SIG-M5 treated with dmso at 0.1 percent for 504 hours (cell line): ENCODE data around the gene STX8.

Experiments used
- DNase-seq: peaks from one replicate; lab custom pipeline; 2025; ENCODE audit not compliant: unreplicated experiment; lab: John Stamatoyannopoulos, UW

STX8 gene

DNA sequence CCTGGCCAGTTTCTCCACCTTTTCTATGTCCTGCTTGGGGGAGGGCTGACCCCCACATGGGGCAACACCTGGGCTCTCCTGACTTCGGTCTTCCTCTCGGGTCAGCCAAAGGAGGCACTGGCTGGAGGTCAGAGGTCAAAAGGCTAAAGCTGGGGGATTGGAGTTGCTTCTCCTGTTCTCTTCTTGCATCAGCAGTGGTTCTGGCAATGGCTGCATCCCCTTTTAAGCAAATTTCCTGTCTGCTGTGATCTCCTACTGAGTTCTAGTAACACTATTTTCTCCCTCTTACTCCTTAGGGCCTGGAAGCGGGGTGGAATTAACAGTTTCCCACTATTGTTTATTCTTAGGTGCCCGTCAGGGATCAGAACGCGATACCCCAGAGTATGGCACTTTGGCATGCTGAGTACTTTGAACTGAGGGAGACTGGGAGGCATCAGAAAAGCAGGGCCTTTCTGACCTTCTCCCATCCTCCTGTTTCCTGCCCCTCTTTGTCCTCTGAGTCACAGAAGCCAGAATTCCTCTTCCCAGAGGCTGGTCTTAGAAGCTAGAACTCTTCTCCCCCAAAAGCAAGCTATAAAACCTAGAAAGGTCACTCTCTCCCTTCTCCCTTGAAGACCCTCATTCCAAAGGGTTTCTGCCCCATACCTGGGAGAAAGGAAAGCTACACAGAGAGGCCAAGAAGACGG lies 268.2 kb downstream of the STX8 start:
- DNase-seq, result no peak

DNA sequence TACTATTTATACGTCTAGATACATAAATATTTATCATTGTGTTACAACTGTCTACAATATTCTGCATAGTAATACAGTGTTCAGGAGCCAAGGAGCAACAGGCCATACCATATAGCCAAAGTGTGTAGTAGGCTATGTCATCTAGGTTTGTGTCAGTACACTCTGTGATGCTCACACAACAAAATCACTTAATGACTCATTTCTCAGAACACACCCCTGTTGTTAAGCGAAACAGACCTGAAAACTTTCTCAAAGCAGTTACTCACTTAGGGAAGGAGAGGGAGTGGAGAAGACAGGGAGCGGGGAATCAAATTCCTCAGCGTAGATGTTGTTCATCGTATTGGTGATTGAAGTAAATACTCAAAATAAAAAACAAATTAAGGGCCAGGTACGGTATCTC lies 269.5 kb downstream of the STX8 start:
- DNase-seq, result no peak

DNA sequence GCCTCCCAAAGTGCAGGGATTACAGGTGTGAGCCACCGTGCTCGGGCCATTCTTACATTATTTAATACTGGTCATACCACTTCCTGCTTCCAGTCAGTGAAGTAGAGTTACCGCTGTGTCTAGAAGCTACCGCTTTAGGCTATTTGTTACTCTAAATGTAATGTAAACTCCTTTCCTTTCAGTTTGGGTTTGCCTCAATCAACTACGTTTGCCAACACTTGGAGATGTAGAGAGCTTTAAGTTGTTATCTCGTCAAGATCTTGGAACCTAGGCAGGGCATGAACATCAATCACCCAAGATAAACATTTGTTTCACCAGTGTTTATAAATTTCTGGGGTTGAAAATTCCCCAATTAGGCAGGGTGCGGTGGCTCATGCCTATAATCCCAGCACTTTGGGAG lies 275.9 kb downstream of the STX8 start:
- DNase-seq, result no peak

DNA sequence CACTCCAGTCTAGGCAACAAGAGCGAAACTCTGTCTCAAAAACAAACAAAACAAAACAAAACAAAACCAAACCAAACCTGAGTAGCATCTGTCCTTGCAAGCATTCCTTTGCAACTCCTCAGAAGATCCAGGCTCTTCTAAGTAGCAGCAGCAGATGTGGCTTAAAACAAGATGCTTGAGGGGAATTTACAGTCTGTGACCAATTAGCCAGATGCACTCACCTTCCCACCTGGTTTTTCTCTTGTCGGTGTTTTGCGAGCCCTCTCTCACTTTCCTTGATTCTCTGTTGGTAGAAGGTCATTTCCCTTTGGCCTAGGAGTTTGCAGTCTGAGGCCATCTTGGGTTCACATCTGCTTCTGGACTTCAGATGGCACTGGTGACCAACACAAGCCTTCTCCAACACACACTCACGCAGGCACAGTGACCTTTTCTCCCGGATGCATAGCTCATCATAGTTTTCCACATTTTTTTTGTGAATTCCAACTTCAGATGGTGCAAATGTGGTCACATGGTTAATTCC lies 276.8 kb downstream of the STX8 start:
- DNase-seq, result no peak

DNA sequence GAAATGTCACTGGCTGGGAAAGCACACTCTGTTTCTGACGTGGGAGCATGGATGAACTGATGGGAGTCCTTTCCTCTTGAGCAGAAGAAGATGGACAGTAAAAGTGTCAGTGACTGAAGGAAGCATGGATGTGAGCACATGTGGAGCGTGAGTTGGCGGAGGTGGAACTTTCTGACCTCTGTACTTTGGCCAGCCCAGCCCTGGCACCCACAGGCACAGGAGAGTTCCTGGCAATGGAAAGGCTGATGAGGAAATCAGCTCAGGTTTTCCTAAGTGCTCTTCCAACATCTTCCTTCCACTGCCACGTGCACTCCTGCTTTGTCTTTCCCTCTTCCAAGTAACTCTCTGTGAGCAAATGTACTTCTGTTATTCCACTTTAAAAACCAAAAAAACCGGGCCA lies 277.5 kb downstream of the STX8 start:
- no peak for DNase-seq

DNA sequence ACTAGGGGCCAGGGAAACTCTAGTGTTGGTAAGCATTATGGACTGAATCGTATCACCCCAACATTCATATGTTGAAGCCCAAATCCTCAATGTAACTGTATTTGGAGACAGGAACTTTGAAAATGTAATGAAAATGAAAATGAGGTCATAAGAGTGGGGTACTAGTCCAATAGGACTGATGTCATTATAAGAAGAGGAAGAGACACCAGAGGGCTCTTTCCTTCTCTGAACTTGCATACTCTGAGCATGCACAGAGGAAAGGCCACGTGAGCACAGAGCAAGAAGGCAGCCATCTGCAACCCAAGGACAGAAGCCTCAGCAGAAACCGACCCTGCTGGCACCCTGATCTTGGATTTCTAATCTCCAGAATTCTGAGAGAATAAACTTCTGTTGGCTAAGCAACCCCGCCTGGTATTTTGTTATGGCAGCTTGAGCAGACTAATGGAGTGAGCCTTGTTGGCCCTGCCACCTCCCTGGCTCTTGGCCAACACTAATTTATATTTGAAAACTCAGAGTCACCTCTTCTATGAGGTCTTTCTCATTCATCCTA lies 280.9 kb downstream of the STX8 start:
- DNase-seq, result no peak

DNA sequence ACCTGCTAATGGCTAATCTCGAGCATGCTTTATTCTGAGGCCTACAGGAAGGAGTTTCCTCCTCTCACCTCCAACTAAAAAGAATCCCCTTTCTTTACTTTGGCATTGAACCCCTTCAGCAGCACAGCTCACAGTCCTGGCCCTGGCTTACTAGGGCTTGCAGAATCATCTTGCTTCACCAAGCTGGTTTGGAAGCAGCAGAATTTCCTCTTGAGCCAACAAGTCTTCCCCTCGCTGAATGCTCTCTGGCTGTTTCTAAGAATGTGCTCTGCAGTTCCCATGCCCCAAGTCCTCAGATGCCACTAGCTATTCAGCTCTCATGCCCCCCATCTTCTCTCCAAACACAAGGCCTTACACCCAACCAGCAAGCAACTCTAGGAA lies 283.1 kb downstream of the STX8 start:
- DNase-seq, result no peak

DNA sequence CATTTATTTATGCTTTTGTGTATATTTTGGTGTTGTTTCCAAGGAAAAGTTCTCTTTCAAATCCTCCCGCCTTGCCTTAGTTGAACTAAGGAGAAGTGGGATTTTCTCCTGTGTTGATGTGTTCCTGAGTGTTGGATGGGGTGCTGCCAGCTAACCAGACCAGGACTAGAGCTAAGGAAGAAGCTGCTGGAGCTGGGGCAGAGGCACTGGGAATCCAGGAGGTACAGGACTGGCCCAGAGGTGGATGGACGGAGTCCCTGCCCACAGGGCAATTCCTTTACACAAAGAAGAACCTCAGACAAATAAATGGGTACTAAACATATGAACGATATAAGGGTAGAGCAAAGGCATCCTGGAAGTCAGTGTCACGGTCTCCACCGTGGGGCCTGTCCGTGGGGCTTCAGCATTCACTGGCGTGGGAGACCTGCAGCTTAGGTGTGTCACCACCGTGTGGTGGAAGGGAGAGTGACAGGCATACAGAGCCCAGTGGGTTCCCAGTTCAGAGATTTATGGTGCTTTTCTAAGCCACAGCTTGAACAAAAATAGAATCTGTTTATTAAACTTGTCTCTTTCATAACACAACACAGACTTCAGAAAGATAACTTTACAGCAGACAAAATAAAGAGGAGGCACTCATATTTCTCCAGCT lies 283.6 kb downstream of the STX8 start:
- no peak for DNase-seq

DNA sequence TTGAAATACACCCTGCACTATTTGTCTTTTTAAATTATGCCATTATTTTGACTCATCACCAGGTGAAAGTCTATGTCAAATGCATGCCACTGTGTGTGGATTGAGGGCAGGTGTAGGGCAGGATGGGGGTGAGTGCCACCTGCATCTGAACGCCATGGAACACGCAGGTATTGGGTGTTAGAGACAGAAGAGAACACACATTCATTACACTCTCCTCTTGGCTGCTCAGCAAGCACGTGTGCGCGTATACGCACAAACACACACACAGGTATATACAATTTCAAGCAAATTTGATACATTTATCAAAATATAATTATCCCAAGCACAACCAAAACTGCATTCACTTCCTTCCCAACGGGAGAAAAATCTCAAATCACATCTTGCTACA lies 285.4 kb downstream of the STX8 start:
- DNase-seq, result no peak

DNA sequence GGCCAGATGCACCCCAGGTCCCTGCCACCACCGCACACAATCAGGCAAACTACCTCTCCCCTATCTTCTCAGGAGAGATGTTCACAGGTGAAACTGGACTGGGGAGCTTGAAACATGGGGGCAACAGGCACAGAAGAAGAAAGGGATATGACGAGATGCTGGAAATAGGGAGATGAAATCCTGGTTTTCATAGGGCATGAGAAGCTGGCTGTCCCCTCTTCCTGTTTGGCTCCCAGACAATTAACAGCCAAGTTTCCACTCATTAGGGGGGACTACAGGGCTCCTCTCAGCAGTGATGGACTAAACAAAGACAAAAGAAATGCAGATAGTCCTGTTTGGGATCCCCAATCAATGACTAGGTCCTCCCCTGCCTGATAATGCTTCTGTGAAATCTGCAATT lies 288.3 kb downstream of the STX8 start:
- DNase-seq, result no peak

DNA sequence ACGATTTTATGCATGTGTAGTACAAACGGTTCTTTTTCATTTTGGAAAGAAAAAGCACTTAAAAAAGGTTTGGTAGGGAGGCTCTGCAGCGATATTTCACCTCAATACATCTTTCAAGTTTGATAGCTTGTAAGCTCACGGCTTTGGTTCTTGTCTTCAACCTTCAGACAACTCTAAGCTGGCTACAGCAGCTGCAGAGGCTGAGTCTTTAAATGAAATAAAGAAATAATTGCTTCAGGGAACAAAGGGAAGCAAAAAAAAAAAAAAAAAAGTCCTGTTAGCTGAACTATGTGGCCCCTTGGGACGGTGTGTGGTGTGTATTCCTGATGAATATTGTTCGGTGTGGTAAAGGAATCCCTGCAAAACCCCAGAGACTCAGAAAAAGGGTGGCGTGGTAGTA lies 289.2 kb downstream of the STX8 start:
- no peak for DNase-seq

DNA sequence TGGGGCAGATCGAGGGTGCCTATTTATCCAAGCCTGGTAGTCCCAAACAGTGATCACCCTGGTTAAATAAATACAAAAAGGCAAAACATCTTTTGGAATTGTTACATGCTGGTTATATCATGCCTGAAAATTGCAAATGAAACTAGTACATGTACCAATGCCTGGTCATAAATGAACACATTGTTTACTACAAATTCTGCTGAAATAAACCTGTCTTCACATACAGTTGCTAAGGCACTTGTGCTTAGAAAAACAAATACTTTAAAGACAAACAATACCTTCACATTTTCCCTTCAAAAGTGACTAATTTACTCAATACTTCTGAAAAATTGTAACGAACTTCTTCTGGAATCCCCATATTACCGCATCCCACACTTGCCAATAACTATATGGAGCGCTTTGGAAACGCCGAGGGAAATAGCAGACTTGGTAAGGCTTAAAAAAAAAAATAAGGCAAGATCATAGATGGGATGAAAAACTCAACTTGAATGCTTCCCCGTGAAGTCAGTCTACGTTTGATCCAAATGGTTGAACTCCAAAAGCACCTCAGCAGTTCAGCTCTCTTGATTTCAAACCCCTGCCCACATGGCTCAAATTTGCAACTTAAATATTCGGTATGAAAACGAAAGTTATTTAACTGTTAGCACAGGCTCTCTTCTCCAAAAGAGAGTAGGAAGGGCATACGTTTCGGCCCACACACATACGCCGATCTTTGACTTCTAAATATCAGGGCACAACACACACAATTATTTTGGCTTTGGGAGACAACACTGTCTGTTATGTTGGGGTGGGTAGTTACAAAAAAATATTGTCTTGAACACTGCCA lies 289.8 kb downstream of the STX8 start:
- DNase-seq, result no peak

DNA sequence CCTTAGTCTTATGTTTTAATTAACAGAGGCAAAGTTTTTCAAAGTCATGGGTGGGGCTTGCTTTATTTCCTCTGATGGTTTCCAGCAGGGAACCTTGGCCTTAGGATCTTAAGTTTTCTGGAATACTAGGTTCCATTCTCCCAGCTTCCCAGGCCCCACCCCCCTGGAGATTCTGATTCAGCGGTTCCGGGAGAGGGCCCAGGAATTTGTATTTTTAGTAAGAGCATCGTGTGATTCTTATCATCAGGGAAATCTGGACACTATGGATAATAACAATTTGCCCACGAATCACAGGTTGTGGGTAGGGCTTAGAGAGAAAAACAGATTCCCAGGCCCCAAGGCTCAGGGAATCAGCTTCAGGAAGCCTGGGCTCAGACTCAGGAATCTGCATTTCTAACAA lies 290.7 kb downstream of the STX8 start:
- DNase-seq, result no peak

DNA sequence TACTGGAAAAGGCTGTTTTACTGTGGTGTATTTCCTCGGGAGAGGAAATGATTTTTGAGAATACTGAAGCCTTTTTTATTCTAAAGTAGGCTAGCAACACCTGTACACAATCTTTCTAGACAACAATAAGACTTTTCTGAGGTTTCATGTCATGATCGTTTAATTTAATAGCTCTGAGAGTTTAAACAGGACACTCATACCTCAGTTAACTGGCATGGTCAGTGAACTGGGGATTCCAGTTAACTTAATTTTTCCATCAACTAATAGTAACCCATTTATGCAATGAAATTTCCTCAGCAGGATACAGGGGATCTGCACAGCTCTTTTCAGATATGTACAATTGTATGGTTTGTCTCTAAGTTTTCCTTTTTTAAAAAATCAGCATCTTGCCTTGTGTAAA lies 291.7 kb downstream of the STX8 start:
- no peak for DNase-seq

DNA sequence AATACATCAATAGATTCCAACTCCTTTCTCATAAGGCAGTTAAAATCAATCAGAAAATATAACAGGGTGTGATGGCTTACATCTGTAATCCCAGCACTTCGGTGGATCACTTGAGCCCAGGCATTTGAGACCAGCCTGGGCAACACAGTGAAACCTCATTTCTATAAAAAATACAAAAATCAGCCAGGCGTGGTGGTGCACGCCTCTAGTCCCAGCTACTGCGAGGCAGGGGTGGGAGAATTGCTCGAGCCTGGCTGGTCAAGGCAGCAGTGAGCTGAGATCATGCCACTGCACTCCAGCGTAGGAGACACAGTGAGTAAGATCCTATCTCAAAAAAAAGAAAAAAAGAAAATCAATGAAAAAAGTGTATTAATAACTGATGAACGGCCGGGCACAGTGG lies 295.7 kb downstream of the STX8 start:
- DNase-seq, result no peak

DNA sequence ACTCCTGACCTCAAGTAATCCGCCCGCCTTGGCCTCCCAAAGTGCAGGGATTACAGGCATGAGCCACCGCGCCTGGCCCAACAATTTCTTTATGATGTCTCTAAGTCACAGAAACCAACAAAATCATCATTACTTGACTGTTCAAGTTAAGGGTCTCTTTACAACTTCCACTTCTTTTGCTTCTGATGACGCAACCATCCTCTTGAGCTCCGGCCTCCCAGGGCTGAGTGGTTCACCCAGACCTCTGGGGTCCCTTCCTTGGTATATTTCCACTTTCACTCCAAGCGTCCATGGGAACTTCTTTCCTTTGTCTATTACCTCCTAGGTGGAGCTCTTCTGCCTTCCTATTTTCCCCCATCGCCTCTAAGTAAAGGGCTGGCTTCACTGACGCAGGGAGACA lies 300.6 kb downstream of the STX8 start:
- no peak for DNase-seq

DNA sequence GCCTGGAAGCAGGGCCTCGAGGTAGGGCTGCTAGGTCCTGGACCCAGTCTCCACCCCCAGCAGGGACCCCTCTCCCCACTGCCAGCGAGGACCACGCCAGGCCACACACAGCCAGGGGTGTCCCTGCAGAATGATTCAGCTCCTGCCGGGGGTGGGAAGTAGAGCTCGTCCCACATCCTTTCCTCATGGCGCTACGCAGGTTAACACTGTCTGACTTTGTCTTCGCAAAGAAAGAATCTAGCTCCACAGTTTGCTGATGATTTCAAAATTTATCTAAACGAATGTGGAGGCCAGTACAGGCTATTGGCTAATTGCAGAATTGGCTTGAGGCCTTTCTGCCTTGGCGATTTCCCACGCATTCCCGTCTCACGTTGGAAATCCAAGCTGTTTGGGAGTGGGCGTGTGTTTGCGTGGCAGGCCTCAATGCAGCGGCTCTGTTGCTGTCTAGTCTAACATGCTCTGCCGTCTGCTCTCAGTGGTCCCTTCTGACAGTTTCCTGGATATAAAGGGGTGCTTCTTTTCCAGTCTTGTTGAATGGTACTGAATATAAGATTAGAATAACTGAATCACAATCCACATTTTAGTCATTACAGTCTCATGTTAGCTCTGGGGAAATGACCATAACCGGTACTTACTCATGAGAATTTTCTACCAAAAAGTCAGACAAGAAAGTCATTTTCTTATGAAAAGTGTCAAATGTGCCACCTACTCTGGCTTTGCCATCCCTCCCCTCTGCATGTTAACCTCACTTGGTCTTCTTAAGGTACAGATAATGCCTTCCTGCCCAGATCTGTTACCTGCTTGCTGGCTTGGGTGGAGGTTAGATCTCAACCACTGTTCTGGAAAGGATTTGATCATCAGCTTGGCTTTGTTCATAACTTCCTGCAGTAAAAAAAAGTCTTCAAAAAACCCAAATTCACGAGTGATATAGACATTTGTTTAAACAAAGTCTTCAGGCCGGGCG lies 301.9 kb downstream of the STX8 start:
- DNase-seq, result no peak

DNA sequence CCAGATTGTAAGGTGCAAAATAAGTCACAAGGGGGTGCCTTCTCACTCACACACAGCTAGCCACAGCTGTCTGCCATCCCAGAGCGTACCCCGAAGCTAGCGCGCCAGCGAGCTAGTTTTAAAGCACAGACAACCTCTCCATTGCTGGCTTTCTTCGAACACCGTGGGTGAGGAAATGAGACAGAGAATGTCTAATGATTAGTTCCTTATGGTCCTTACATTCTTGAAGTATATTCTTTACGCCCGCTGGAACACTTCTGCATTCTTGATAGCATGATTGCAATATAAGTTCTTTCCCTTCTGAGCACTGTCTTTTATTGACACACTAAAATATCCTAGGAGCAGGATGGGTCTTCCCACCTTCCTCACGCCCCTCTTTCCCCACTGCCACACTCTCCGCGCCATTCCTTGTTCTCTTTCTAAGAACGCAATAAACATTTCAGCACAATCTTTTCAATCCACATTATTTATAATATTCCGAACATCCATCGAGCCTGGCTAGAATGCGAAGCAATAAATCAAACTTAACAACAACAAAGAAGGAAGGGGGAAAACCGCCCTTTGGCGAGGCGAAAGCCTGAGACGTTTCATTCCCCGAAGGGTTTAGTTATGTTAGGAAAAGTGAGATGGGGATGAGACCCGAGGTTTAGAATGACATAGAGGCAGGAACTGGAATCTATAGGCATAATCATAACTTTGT lies 303.0 kb downstream of the STX8 start:
- DNase-seq, result no peak

DNA sequence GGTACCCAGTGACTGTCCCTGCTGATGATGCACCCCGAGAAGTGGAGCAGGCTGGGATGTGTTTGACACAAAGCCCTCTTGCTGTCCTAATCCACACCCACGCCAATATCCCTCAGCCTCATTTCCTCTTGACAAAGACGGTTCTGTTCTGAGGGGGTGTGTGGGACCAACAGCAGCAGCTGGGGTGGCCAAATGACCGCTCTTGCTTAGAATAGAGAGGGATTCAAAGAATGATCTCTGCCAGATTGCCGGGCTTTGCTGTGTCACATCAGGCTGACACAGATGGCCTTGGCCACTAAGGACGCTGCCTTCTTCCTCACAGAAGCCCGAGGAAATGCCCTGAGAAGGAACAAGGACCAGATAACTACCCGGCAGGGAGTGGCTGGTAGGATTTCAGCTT lies 303.6 kb downstream of the STX8 start:
- DNase-seq, result no peak

DNA sequence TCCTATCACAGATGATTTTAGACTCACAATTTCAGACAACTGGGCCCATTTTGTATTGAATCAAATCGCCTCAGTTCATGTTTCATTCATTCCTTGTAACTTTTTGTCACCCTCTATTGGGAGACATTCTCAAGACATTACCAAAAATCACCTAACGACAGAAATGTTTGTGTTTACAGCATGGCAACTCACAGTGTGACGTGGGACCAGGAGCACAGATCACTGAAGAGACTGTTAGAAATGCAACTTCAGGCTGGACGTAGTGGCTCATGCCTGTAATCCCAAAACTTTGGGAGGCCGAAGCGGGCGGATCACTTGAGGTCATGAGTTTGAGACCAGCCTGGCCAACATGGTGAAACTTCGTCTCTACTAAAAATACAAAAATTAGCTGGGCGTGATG lies 304.7 kb downstream of the STX8 start:
- no peak for DNase-seq
